Epithelial cell of prostate (primary cell): ENCODE data around the gene MYOC.
"Not testable (repeated sequence)": the region's sequence is repeated elsewhere in the genome, so short reads cannot be mapped to it uniquely, and the experiment has no call there.

Experiments used
- DNase-seq: peaks from one replicate; pipeline ENCODE4 v3.0.0-alpha.2; 2011; ENCODE audit warnings: low read depth, low spot score
- H3K27ac ChIP-seq: fragments of 450-650 bp; 2 replicates; pipeline ENCODE4 v1.5.1; 2017; ENCODE audit warnings: mild to moderate bottlenecking

Gene MYOC

GRCh38 chr1:171652234-171652822, at the start of gene MYOC:
TSS of gene MYOC (minus strand) at chr1:171652688. CDS start at chr1:171652611, 77 bp downstream.
- H3K27ac ChIP-seq, result no peak within 1 kb of the TSS
- no peak for DNase-seq

- no peak for DNase-seq
These were observed 47.0 kb upstream of the MYOC start for GRCh38 chr1:171699531-171699930.

GRCh38 chr1:171695772-171696171, 43.3 kb upstream of the MYOC start:
- DNase-seq, H3K27ac ChIP-seq: not testable (repeated sequence)

More at GRCh38 chr1:171699531-171699930, 47.0 kb upstream of the MYOC start:
- H3K27ac ChIP-seq, result no peak overlapping the region

- DNase-seq, H3K27ac ChIP-seq: not testable (repeated sequence)
These were observed 41.1 kb upstream of the MYOC start for GRCh38 chr1:171693541-171693940.

GRCh38 chr1:171683870-171684269, 31.4 kb upstream of the MYOC start:
- DNase-seq, result no peak
- no peak overlapping the region for H3K27ac ChIP-seq

- no peak for DNase-seq
- H3K27ac ChIP-seq, result no peak overlapping the region
These were observed 27.9 kb upstream of the MYOC start for GRCh38 chr1:171680339-171680738.

- no peak overlapping the region for H3K27ac ChIP-seq
- no peak for DNase-seq
These were observed 24.3 kb upstream of the MYOC start for GRCh38 chr1:171676823-171677222.

- no peak for DNase-seq
- no peak overlapping the region for H3K27ac ChIP-seq
These were observed 22.2 kb upstream of the MYOC start for GRCh38 chr1:171674431-171675405.

GRCh38 chr1:171670739-171671138, 18.3 kb upstream of the MYOC start:
- no peak overlapping the region for H3K27ac ChIP-seq
- DNase-seq, result no peak

GRCh38 chr1:171668372-171668771, 15.9 kb upstream of the MYOC start:
- no peak for DNase-seq

GRCh38 chr1:171666114-171666769, 13.8 kb upstream of the MYOC start:
- no peak overlapping the region for H3K27ac ChIP-seq
- no peak for DNase-seq

More at GRCh38 chr1:171668372-171668771, 15.9 kb upstream of the MYOC start:
- H3K27ac ChIP-seq, result no peak overlapping the region

- DNase-seq, result no peak
- H3K27ac ChIP-seq, result no peak overlapping the region
These were observed 12.5 kb upstream of the MYOC start for GRCh38 chr1:171664976-171665375.

- no peak overlapping the region for H3K27ac ChIP-seq
- DNase-seq, result no peak
These were observed 11.5 kb upstream of the MYOC start for GRCh38 chr1:171663854-171664575.

GRCh38 chr1:171663036-171663853, 10.8 kb upstream of the MYOC start:
- DNase-seq, result no peak
- H3K27ac ChIP-seq, result no peak overlapping the region

GRCh38 chr1:171661076-171661650, 8.7 kb upstream of the MYOC start:
- no peak for DNase-seq
- H3K27ac ChIP-seq, result no peak overlapping the region

- not testable (repeated sequence) for DNase-seq, H3K27ac ChIP-seq
These were observed 3.7 kb upstream of the MYOC start for GRCh38 chr1:171656206-171656605.

GRCh38 chr1:171655746-171656116, 3.2 kb upstream of the MYOC start:
- no peak for DNase-seq
- H3K27ac ChIP-seq, result no peak overlapping the region

GRCh38 chr1:171654942-171655745, 2.7 kb upstream of the MYOC start:
- H3K27ac ChIP-seq, result no peak overlapping the region
- DNase-seq, result no peak
